G401.6 (cell line): ENCODE data around the gene DRICH1.
"Not testable (repeated sequence)": the region's sequence is repeated elsewhere in the genome, so short reads cannot be mapped to it uniquely, and the experiment has no call there.

Experiments used
- FAIRE-seq: peaks from 2 replicates; lab custom pipeline; 2012; peaks lifted over from hg19 to GRCh38; lab: Jason Lieb, UNC

DRICH1 gene

DNA sequence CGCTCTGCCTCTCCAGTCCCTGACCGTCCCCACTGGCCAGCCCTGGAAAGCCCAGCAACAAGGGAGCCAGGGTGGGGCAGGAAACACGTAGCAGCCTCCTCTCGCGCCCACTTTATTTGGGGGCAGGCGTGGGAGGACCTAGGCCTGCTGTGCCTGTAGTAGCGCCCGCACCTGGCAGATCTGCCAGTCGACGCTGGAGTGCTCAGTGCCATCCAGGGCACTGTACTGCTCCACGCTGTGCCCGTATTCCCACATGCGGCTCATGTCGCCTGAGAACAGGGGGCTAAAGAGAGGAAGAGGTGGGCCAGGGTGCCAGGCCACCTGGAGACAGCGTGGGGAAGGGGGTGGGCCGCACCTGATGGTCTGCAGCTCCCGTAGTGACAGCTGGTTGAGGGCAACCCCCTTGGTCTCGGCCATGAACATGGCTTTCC lies 17.0 kb upstream of the DRICH1 start:
- no peak for FAIRE-seq

DNA sequence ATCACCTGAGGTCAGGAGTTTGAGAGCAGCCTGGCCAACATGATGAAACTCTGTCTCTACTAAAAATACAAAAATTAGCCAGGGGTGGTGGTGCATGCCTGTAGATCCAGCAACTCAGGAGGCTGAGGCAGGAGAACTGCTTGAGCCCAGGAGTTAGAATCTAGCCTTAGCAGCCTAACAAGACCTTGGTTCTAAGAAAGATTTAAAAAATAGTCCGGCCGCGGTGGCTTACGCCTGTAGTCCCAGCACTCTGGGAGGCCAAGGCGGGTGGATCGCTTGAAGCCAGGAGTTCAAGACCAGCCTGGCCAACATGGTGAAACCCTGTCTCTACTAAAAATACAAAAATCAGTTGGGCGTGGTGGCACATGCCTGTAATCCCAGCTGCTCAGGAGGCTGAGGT lies 14.4 kb upstream of the DRICH1 start:
- not testable (repeated sequence) for FAIRE-seq

DNA sequence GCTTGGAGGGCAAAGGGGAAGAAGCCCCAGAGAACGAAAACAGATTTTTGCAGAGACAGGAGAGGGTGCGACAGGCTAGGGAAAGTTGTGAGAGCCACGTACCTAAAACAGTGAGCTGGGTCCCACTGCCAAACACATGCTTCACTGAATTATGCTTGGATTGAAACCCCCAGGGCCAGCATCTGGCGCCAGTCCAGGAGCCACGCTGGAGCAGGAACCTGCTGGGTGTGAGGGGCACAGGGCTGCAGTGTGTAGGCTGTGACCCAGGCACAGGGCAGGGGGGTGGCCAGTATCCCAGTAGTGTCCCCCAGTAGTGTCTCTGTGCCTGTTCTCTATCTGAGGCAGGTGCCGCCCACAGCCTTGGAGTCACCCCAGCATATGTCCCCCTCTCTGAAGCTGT lies 8.1 kb upstream of the DRICH1 start:
- FAIRE-seq = not testable (repeated sequence)

DNA sequence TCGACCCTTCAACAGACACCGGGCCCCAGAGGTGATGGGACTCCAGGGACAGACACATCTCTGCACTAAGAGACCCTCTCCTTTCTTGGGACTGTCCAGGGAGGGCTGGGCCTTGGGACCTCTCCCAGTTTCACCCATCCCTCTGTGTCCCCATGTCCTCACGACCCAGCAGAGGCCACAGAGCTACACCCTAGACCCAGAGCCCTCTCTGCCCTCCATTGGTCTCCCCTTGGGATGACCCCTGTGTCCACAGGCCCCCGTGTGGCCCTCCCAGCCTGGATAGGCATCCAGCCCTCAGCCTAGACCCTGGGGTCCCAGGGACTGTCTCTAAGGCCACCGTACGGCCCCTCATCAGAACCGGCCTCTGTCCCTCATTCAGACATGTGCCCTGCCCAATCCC lies 7.5 kb upstream of the DRICH1 start:
- no peak for FAIRE-seq

DNA sequence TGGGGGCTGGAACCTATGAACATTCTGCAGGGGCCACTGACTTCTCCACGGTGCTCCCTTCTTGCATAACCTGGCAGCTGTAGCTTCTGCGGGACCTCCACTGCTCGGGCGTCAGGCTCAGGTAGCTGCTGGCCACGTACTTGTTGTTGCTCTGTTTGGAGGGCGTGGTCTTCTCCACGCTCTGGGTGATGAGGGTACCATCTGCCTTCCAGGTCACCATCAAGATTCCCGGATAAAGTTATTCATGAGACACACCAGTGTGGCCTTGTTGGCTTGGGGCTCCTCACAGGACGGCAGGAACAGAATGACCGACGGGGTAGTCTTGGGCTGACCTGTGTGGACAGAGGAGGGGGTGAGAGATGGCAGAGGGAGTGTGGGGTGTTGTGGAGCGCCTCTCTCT lies 6.5 kb upstream of the DRICH1 start:
- FAIRE-seq = no peak

- FAIRE-seq = not testable (repeated sequence)
Measured at GRCh38 chr22:23635291-23635690, 3.2 kb upstream of the DRICH1 start.

DNA sequence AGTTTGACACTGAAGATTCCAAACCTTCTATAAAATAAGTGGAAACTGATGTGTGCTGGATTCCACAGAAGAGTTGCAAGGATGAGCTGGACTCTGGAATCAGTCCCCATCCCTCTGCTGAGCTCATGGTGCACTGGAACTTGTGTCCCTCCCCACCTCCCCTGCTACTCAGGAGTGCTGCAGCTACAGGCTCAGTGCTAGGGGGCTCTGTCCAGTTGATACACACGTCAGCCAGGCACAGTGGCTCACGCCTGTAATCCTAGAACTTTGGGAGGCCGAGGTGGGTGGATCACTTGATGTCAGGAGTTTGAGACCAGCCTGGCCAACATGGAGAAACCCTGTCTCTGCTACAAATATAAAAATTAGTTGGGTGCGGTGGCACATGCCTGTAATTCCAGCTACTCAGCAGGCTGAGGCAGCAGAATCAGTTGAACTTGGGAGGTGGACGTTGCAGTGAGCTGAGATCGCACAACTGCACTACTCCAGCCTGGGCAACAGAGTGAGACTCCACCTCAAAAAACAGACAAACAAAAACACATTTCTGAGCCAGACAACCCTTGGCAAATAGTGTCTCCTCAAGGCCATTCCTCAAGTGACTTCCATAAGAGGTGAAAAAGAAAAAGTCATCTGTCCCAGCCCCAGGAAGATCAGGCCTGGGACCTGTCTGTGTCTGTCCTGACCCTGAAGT lies 3.9 kb downstream of the DRICH1 start:
- FAIRE-seq = not testable (repeated sequence)

DNA sequence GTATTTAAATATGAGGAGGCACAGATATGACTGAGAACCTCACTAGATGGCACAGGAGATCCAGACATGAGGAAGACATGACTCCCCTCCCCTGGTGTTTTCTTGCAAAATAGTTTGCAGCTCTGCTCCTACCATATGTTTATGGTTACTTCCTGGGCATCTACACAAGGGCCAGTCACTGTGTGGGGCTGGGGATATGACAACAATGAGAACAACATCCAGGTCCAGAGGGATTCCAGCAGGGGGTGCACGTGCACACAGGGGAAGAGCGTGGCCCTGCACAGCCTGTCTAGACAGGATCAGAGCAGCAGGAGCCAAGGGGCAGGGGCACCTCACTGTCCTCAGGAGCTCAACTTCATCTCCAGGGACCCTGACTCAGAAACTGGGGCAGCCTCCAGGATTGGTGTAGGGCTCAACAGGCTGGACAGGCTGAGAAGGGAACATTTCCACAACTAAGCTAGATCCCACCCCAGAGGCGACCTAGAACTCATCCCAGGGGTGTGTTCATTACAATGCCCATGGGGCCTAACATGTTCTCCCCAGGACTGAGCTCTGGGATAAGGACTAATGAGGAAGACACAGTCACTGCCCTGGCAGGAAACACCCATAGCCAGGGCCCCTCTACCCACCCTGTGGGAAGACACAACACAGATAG lies 4.6 kb downstream of the DRICH1 start:
- FAIRE-seq = not testable (repeated sequence)

GRCh38 chr22:23626286-23626975 lies 5.7 kb downstream of the DRICH1 start:
- no peak for FAIRE-seq

DNA sequence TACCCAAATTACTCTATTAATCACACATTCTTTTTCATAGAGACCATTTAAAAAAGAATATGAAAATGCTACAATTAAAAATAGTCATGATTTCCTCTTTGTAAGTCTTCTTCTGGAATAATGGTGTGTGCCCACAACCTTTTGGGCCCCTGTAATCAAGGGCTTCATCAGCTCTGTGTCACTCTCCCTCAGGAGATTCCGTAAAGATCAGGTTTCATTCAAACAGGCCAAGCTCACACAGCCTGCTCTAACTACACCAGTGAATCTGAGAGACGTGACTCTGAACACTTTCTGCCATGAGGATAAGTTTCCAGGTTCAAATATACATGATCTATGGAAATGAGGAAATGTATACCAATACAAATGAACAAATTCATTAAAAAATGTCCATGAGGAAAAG lies 9.5 kb downstream of the DRICH1 start:
- FAIRE-seq = no peak

DNA sequence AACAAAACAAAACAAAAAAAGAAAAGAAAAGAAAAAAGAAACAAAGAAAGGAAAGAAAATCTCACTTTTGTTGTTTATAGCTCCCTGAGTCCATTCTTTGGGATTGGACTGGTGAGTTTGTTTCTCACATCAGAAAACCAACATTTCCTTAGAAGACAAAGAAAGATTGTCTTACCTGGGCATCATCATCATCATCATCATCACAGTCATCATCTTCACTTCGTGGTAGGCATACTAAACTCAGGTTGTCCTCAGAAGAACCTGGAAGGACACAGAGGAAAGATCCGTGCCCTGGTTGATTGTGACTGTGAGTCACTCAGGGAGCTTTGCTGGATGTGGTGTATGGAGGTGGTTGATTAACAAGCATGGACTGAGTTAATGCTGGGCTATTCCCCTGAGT lies 10.2 kb downstream of the DRICH1 start:
- not testable (repeated sequence) for FAIRE-seq

DNA sequence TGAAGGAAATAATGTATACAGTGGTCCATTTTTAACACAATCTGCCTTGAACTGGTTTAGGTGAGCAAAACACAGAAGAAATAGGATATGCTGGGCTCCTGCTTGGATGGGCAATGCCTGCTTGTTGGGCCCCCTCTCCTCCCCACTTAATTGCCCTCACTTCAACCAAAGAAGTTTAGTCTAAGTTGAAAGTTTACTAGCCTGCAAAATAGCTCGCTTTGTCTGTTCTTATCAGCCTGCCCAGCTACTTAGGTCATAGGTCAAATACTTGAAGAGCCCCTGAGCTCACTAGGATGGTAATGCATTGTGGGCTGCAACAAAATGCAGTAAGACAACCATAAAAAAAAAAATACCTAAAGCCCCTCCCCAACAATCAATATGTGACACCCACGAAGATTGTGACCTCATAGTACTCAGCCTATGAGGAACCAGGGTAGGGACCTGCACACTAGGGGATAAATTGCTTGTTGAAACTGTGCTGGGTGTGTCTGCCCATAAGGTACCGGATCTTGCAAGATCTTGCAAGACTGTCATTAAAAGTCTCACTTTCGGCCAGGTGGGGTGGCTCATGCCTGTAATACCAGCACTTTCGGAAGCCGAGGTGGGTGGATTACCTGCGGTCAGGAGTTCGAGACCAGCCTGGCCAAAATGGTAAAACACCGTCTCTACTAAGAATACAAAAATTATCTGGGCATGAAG lies 10.9 kb downstream of the DRICH1 start:
- no peak for FAIRE-seq

DNA sequence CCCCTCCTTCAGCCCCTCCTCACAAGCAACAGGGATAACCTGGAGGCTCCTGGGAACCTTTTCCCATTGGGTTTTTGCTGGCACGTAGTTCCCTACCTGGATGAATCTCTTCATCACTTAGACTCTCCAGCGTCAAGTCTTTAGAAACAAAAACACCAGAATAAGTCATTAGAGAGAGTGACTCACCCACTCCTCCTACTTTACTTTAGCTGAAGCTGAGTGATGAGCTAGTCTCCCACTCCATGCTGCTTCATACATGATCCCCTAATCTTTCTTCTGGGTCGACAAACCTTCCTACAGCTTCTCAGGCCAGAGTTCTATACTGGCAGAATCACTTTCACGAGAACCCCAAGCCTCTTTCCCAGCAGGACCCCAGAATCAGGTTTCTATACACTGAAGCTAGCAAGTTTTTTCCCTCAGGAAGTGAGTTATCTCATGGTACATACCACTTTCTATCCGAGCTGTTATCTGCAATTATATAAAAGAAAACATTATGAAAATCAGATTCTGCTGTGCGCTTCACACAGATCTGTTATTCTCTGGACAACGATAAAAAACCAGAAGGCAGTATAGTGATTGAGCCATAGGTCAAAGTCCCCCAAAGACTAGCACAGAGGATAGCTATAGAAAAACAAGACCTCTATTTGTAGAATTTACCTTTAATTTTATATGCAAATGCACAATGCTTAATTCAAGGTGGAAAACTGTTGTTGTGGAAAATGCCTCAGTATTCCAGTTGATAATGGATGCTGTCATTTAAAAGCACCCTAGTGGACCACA lies 18.7 kb downstream of the DRICH1 start:
- FAIRE-seq = no peak

DNA sequence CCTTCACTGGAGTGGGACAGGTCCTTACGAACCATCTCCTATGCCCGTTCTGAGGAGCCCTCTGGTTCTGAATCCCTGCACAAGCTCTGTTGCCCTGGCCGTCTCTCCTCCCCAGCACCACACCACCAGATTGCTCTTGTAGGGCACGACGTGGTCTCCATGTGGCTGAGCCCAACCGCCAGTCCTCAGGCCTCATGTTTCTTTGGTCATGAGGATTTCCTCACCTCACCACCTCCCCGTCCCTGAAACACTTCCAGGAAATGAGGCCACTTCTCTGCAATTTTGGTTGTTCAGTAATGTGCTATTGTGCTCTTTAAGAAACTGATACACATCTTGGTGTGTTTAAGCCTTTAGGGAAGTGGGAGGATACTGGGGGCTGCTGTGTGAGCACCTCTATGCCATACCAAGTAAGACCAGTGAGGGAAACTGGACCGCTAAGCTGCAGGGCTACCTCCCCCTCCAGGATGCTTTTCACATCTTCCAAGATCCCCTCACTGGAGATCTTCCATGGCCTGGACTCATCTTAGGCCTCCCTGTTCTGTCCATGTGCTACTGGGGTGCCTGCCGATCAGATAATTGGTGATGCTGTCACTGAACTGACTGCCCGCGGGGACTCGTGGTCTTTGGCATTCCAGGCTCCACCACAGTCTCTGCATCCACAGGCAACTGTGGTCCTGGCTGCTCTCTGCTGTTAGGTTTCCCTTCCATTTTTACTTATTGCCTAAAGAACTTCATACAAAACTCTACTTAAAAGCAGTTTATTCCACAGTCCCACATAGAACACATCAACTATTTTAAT lies 21.9 kb downstream of the DRICH1 start:
- FAIRE-seq = no peak

- no peak for FAIRE-seq
Measured at GRCh38 chr22:23608583-23608982, 23.5 kb downstream of the DRICH1 start.

GRCh38 chr22:23606204-23607131 lies 25.7 kb downstream of the DRICH1 start:
- no peak for FAIRE-seq

DNA sequence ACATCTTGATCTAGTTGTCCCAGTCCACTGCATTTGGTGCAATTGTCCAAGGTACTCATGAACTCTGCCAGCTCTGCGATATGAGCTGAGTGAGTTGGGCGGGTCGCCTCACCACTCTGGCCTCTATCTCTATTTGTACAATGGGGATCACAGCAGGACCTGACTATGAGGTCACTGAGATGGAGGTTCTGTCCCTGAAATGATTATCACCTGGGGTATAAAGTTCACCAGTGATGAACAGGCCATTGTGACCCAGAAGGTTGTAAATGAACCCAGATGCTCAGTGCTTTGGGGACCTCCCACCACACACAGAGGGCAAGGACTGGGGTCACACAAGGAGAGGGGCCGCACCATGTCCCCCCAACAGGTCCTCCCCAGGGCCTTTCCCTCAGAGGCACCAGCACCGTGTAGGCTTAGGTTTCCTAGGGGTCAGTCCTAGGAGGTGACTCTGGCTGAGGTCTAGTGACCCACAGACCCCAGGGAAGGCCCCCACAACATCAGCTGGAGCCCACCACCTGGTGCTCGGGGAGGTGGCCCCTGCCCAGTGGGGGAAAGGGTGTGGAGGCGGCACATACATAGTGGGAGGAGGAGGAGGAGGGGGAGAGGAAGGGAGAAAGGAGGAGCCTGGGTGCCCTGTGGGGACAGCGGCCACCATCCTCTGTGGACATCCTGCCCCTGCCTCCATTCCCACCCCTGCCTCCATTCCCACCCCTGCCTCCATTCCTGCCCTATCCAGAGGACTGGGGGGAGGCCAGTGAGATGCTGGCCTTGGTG lies 27.0 kb downstream of the DRICH1 start:
- FAIRE-seq = no peak

DNA sequence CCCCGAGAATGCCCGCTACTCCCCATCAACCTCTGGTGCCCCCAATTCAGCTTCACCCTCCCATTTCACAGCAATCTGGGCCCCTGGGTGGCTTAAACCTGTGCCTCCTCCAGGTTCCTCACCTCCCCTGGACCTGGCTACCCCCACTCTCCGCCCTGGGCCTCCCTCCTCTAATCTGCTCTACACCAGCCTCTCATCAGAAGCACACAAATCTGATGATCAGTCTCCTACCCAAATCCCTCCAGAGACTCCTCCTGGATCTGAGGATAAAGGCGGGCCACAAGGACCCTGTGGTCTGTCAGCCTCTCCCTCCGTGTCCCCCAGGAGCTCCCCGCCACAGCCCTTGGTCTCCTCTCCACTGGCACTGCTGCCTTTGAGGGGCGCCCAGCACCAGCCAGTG lies 28.9 kb downstream of the DRICH1 start:
- FAIRE-seq = no peak

- no peak for FAIRE-seq
Measured at GRCh38 chr22:23598805-23599518, 33.2 kb downstream of the DRICH1 start.
